ENCODE data around the gene SLC43A1. TPM values are rescaled to one million over a fixed set of nuclear protein-coding genes. Genes with fewer than 3 reads are reported as not detected.

The SLC43A1 gene
- total RNA-seq, 1 donor from 2014 or later = 3.3 TPM

- peaks cover 12% of the 10 kb centered on the region for H3K4me1 Mint-ChIP-seq
- no peak for DNase-seq (ENCODE audit: low spot score in 2 of 2, unreplicated experiment in 2 of 2)
- H3K27me3 Mint-ChIP-seq (ENCODE audit: low read depth) = no peaks in the 10 kb centered on the region
- TF ChIP-seq, protein P1, sequence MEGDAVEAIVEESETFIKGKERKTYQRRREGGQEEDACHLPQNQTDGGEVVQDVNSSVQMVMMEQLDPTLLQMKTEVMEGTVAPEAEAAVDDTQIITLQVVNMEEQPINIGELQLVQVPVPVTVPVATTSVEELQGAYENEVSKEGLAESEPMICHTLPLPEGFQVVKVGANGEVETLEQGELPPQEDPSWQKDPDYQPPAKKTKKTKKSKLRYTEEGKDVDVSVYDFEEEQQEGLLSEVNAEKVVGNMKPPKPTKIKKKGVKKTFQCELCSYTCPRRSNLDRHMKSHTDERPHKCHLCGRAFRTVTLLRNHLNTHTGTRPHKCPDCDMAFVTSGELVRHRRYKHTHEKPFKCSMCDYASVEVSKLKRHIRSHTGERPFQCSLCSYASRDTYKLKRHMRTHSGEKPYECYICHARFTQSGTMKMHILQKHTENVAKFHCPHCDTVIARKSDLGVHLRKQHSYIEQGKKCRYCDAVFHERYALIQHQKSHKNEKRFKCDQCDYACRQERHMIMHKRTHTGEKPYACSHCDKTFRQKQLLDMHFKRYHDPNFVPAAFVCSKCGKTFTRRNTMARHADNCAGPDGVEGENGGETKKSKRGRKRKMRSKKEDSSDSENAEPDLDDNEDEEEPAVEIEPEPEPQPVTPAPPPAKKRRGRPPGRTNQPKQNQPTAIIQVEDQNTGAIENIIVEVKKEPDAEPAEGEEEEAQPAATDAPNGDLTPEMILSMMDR (IDR thresholded peaks at IDR 0.05; ENCODE audit: unreplicated experiment) = no peak
- no peak overlapping the region for H3K4me3 Mint-ChIP-seq
- no peaks in the 10 kb centered on the region for H3K9me3 Mint-ChIP-seq
- no peaks in the 10 kb centered on the region for H3K36me3 Mint-ChIP-seq
- H3K27ac Mint-ChIP-seq = no peak overlapping the region
Observed at GRCh38 chr11:57501953-57502352, 13.5 kb downstream of the SLC43A1 start.

- Mint-ChIP-seq H3K27ac (no peak overlapping the region), H3K27me3 (ENCODE audit: low read depth) (no peaks in the 10 kb centered on the region), H3K4me3 (no peak overlapping the region), H3K4me1 (peaks cover 12% of the 10 kb centered on the region), H3K9me3 (no peaks in the 10 kb centered on the region), H3K36me3 (no peaks in the 10 kb centered on the region)
- no peak for DNase-seq (ENCODE audit: low spot score in 2 of 2, unreplicated experiment in 2 of 2)
- TF ChIP-seq, protein P1 (IDR thresholded peaks at IDR 0.05; ENCODE audit: unreplicated experiment) = no peak
Observed at GRCh38 chr11:57500926-57501325, 14.6 kb downstream of the SLC43A1 start.

DNA sequence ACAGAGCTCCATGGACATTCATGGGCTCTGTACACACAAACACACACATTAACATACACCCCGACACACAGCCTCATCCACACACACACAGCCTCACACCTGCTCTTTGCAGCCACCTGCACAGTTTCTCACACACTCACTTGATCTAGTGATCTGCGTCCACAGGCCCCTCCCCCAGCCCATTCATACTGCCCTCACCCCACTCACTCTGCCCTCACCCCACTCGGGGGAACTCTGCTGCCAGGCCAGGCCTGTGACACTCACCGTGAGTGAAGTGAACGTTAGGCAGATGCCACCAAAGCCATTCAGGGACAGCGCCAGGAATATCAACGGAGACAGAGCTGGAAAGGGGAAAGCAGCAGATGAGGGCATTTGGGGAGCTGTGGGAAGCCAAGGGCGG, 15.0 kb downstream of the SLC43A1 start:
- Mint-ChIP-seq H3K4me1 (peaks cover 12% of the 10 kb centered on the region), H3K36me3 (no peaks in the 10 kb centered on the region), H3K9me3 (no peaks in the 10 kb centered on the region), H3K4me3 (peak overlapping the region; percentile 62), H3K27ac (no peak overlapping the region), H3K27me3 (ENCODE audit: low read depth) (no peaks in the 10 kb centered on the region)
- DNase-seq (ENCODE audit: low spot score in 2 of 2, unreplicated experiment in 2 of 2) = no peak
- TF ChIP-seq, protein P1 (IDR thresholded peaks at IDR 0.05; ENCODE audit: unreplicated experiment) = no peak

DNA sequence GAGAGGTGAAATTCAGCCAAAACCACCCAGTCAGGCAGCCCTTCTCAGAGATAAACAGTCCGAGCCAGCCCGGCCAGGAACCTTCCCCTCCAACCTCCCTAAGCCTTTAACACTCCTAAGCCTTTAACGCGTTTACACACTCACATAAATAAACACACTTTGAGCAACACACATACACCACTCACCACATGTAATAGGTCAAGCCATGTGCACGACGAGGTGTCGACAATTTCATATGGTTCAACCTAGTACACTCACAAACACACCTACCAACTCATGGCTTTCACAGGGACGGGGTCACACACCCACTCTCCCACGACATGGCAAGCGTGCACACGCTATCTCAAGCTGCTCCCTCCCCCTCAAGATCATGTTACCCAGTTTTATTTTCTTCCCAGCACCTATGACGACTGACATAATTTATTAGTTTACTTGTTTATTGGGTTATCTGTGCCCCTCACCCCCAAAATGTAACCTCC, 15.5 kb downstream of the SLC43A1 start:
- peaks cover 12% of the 10 kb centered on the region for H3K4me1 Mint-ChIP-seq
- DNase-seq (ENCODE audit: low spot score in 2 of 2, unreplicated experiment in 2 of 2) = no peak
- H3K9me3 Mint-ChIP-seq = no peaks in the 10 kb centered on the region
- no peak overlapping the region for H3K27ac Mint-ChIP-seq
- H3K4me3 Mint-ChIP-seq = peak overlapping the region; percentile 62
- H3K27me3 Mint-ChIP-seq (ENCODE audit: low read depth) = no peaks in the 10 kb centered on the region
- no peaks in the 10 kb centered on the region for H3K36me3 Mint-ChIP-seq
- TF ChIP-seq, protein P1 (IDR thresholded peaks at IDR 0.05; ENCODE audit: unreplicated experiment) = no peak

- Mint-ChIP-seq H3K27ac (no peak overlapping the region), H3K4me3 (peak overlapping the region; percentile 62), H3K36me3 (no peaks in the 10 kb centered on the region), H3K9me3 (no peaks in the 10 kb centered on the region), H3K4me1 (peaks cover 12% of the 10 kb centered on the region), H3K27me3 (ENCODE audit: low read depth) (no peaks in the 10 kb centered on the region)
- DNase-seq (ENCODE audit: low spot score in 2 of 2, unreplicated experiment in 2 of 2) = peak; percentile 83 to 90
- TF ChIP-seq, protein P1 (IDR thresholded peaks at IDR 0.05; ENCODE audit: unreplicated experiment) = no peak
Observed at GRCh38 chr11:57499413-57499982, 16.0 kb downstream of the SLC43A1 start.
